ENCODE results near the gene ATXN1.

GRCh38 chr6:16618962-16619361 is 142.3 kb downstream of the ATXN1 start:
- TF ChIP-seq CTCF (IDR thresholded peaks at IDR 0.05) (no peak), RCOR1 (IDR thresholded peaks at IDR 0.05; ENCODE audit: low read length) (no peak), POLR2AphosphoS5 (IDR thresholded peaks at IDR 0.05; ENCODE audit: low read depth, low read length) (no peak), YY1 (IDR thresholded peaks at IDR 0.05; ENCODE audit: low read depth) (no peak), GATA2 (CRISPR knock-in tag; IDR thresholded peaks at IDR 0.05) (0 out of 2 replicates have a peak, but pooled peaks have one; percentile 13)

Data from SK-N-SH (cell line).